Pulmonary artery endothelial cell (primary cell): ENCODE data around the gene ANO10. TPM values are rescaled to one million over a fixed set of nuclear protein-coding genes. Genes with fewer than 3 reads are reported as not detected.
"Not testable (repeated sequence)": the region's sequence is repeated elsewhere in the genome, so short reads cannot be mapped to it uniquely, and the experiment has no call there.

ENCODE experiments used
- DNase-seq: peaks from one replicate; pipeline ENCODE4 v3.0.0-alpha.2; 2011; ENCODE audit warnings: low read depth, low spot score
- total RNA-seq: library from RNA; depleted of rRNA; stranded (reverse); fragments of >200 nt; gene quantifications from 2 replicates; pipeline ENCODE4 v1.2.3, GENCODE V29; 2014

ANO10 gene
- total RNA-seq, 1 donor from 2014 or later: 34.4 TPM

DNA sequence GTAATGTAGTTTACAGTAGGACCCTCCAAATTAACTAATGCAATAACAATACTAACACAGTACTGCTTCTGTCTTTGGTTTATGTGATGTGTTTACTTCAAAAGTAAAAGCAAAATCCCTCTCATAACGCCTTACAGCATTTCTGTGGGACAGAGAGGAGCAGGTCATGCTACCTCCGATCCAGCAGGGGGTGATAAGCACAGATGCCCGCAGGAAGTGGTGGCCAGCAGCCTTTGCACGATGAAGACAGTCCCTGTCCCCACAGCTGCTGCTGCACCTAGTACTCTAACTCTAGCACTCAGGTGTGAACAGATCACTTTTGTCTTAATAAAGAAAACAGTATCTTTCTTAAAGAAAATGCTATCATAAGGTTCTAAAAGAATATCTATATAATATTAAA is 38.3 kb downstream of the ANO10 start:
- DNase-seq: no peak

GRCh38 chr3:43582866-43583265 is 38.9 kb downstream of the ANO10 start:
- DNase-seq: no peak

DNA sequence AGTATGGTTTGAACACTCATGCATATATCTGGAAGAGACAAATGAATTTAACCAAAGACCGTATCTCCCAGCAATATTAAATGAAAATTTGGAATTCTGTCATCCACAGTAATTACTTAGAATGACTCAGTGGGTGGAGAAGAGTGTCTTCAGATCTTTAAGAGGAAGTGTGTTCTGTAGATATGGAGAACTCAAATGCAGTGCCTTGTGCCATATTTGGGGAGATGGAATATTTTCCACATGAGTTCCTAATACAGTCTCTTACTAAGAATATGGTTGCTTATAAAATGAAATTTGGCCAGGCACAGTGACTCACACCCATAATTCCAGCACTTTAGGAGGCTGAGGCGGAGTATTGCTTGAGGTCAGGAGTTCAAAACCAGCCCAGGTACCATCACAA is 40.5 kb downstream of the ANO10 start:
- DNase-seq: no peak

DNA sequence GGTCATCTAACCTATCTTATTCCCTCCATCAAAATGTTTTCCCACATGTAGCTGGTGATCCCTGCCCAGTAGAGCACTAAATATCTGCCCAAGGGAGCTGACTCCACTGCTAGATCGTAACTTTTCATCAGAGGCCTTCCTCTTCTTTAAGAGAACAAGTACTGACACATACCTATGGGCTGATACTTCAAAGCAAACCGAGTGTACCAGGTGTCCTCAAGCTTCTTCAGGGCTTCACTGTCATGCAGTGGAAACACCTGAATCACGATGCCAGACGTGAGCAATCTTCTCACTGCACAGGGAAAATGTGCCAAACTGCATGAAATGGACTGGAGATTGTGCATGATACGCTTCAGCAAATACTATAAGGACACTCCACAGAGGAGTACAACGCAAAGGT is 41.6 kb downstream of the ANO10 start:
- DNase-seq: no peak

DNA sequence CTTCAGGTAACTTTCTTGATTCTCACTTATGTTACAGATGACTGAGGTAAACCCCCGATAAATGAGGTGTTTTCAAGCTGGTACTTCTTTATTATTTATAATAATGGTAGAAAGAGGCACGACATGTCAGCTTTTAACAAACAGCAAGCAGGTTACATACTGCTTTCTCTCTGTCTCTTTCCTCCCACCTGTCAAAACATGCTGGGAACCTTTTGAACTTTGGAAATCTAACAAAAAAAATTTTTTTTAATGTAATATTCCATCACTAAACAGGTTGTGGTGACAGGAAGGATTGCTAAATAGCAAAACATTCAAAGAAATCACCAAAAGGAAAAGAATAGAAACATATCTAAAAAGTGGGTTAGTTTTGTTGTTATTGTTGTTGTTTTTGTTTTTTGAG is 48.2 kb downstream of the ANO10 start:
- DNase-seq: no peak

DNA sequence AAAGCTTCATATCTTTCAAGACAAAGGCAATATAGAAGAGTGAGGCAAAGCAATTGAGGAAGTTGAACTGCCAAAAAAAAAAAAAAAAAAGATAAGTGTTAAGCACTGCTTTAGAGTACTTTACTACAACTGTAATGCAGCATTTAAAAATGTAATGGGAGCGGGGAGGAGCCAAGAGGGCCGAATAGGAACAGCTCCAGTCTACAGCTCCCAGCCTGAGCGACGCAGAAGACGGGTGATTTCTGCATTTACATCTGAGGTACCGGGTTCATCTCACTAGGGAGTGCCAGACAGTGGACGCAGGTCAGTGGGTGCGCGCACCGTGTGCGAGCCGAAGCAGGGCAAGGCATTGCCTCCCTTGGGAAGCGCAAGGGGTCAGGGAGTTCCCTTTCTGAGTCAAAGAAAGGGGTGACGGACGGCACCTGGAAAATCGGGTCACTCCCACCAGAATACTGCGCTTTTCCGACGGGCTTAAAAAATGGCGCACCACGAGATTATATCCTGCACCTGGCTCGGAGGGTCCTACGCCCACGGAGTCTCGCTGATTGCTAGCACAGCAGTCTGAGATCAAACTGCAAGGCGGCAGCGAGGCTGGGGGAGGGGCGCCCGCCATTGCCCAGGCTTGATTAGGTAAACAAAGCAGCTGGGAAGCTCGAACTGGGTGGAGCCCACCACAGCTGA is 56.0 kb downstream of the ANO10 start:
- not testable (repeated sequence) for DNase-seq

GRCh38 chr3:43559961-43560360 is 61.9 kb downstream of the ANO10 start:
- DNase-seq: no peak

DNA sequence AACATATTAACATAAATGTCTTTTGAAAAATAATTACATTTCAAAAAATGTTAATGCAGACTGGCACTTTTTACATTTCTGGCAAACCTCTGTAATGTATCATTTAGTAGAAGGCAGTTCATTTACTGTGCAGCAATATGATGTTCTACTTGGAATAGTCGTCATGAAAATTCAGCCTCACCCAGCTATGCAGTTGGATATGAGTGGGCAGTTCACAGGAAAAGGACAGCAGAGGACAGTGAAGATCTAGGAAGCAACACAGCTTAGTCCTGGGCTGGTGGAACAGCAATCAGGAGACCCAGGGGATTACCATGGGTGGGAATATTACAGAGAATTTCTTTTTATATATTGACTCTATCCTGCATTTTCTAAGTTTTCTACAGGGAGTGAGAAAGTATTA is 63.6 kb downstream of the ANO10 start:
- no peak for DNase-seq

GRCh38 chr3:43549626-43550290 is 72.1 kb downstream of the ANO10 start:
- no peak for DNase-seq

GRCh38 chr3:43544277-43544676 is 77.5 kb downstream of the ANO10 start:
- DNase-seq: peak; percentile 11

GRCh38 chr3:43542328-43543043 is 79.3 kb downstream of the ANO10 start:
- DNase-seq: no peak

- no peak for DNase-seq
Measured at GRCh38 chr3:43540624-43541023, 81.2 kb downstream of the ANO10 start.

- no peak for DNase-seq
Measured at GRCh38 chr3:43539321-43539720, 82.5 kb downstream of the ANO10 start.

DNA sequence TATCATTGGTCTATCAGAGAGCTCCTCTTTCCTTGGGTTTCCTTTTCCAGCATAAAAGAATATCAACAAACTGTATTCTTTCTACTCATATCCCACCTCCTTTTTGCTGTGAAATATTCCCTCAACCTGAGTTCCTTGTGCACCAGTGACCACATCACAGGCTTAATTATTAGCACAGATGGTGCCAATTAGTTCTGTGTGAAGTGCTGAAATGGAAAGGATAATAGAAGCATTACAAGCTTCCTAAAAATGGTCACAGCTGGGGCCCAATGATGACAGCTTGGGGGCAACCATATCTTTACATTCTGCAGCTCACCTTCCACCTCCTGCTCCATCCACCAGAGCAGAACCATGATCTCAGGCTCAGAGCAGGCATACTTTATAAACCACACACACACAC is 84.6 kb downstream of the ANO10 start:
- no peak for DNase-seq

- no peak for DNase-seq
Measured at GRCh38 chr3:43534675-43535074, 87.1 kb downstream of the ANO10 start.

- DNase-seq: no peak
Measured at GRCh38 chr3:43533009-43533408, 88.8 kb downstream of the ANO10 start.

GRCh38 chr3:43531835-43532234 is 90.0 kb downstream of the ANO10 start:
- DNase-seq: no peak

- DNase-seq: no peak
Measured at GRCh38 chr3:43528498-43529099, 93.2 kb downstream of the ANO10 start.

GRCh38 chr3:43526956-43527355 is 94.9 kb downstream of the ANO10 start:
- DNase-seq: no peak

DNA sequence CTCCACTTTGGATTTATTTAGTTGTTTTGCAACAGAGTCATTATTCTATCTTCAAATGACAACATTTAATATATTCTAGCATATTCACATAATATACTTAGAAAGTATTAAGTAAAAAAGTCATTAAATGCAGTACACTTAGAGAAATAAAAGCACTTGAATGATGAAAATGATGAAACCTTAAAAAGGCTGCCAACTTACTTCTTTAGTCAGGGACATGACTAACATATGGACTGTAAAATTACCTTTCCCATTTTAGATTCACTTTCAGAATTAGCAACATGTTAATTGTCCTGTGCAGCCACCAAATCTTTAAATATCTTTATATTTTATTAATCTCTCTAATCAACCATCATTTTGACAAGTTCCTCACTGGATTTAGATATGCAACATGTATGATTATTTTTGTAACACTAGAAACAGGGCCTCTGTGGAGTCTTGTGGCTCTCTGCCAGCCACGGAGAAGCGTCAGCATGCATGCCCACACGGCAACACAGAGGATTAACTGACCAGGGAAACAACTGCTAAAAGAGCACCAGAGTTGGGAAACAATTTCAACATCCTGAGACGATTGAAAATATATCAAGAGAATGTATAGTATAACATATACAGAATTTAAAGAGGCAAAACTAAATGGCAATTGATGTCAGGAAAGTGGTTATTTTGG is 95.7 kb downstream of the ANO10 start:
- DNase-seq: no peak

DNA sequence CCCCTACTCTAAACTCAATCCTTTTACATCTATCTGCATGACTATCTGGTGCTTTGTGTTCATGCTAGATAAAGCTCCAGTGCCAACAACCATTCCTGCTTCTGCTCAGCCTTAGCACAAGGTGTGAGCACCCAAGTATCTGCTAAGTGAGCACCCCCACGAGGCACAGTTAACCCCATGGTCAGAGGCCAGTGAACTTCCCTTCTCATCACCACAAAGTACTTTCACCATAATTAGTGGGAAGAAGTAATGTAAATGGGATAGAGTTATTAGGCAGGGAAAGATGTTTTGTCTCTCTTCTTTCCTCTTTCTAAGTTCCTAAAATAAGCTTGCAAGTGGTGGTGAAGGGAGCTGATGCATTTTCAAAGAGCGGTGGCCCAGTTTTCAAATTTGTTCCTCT is 96.4 kb downstream of the ANO10 start:
- DNase-seq: no peak
